Embryonic facial prominence (tissue), 1 donor: Measurements from ENCODE around the gene KCNT2.
"Not testable (repeated sequence)": the region's sequence is repeated elsewhere in the genome, so short reads cannot be mapped to it uniquely, and the experiment has no call there.

Source experiments
- DNase-seq: peaks from one replicate; pipeline ENCODE4 v3.0.0-alpha.2; 2016; ENCODE audit errors: extremely low spot score

KCNT2 gene

DNA sequence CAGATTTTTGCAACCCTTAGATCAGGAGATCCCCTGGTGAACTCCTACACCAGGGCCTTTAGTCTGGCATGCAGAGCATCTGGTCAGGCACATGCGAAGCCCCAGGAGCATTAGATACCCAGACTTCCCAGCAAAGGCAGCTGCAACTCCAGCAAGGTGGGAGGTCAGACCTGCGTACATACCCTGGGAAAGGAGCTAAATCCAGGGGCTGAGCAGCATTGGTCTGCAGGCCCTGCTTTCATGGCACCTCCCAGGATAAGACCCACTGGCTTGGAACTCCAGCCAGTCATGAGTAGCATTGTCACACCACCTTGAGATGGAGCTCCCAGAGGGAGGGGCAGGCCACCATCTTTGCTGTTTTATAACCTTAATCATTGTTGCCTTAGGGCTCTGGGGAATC, 92.3 kb downstream of the KCNT2 start:
- no peak for DNase-seq

DNA sequence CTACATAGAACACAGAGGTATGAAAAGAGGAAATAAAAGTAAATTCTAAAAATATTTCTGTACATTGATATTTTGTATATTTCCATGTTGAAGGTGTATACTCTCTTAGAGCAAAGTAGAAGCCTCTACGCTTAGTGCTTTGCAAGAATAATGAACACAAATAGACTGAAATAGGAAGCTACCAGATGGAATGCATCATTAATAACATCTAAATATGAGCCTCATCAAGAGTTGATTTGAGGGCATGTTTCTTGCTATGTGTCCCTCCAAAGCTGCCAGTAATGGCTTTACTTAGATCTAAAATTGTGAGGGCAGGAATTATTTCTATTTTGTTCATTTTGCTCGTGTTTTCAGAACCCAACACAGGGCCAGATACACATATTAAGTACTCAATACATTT, 94.4 kb downstream of the KCNT2 start:
- no peak for DNase-seq

DNA sequence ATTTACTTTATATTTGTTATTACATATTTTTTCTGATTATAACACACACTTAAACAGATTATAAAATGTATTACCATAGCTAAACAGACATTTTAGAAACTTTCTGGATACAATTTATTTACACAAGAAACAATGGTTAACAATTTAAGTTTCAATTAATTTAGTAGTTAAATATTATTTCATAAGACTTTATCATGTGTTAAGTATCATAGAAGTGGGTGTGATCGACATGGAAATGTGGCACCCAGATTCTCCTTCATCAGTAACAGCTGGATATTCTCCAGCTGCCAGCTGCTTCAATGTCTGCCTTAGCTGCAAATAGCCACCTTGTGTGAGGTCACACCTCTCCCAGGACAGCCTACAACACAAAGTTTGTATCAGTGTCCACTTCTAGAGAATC, 97.8 kb downstream of the KCNT2 start:
- no peak for DNase-seq

DNA sequence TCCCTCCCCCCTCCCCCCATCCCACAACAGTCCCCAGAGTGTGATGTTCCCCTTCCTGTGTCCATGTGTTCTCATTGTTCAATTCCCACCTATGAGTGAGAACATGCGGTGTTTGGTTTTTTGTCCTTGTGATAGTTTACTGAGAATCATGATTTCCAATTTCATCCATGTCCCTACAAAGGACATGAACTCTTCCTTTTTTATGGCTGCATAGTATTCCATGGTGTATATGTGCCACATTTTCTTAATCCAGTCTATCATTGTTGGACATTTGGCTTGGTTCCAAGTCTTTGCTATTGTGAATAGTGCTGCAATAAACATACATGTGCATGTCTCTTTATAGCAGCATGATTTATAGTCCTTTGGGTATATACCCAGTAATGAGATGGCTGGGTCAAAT, 104.0 kb downstream of the KCNT2 start:
- DNase-seq = not testable (repeated sequence)

DNA sequence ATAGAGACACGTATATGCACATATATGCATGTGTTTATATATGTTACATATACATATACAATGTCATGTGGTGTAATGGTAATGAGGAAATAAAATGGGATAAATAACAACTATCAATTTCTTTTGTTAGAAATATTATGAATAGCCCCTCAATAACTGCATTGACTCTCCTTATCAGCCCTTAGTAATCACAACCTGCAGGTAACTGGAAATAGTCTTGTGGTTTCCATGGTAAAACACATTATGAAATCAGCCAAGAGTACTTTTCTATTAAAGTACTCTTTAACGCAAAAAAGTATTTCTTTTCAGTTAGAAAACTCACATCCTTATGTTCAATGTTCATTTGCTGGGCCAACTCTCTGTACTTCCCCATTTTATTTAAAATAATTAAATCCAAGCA, 105.8 kb downstream of the KCNT2 start:
- no peak for DNase-seq

- DNase-seq = no peak
Observed at GRCh38 chr1:196501760-196502428, 106.3 kb downstream of the KCNT2 start.

- DNase-seq = no peak
Observed at GRCh38 chr1:196497817-196498216, 110.4 kb downstream of the KCNT2 start.

DNA sequence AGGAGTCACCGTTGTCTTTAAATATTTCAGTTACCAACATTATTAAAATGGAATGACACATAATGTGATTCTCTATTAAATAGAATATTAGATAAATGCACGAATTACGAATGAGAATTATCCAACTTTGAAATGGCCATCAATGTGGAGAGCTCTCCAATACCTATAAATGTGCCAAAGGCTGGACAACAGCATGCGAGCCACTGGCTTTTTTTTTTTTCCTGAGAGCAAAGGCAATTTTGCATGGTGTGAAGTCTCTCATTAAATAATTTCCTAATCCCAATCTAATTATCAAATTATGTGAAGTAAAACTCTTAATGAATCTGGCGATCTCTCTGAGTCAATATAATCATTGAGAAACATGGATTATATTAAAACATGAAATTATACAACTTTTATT, 113.5 kb downstream of the KCNT2 start:
- no peak for DNase-seq

GRCh38 chr1:196493881-196494280, 114.4 kb downstream of the KCNT2 start:
- no peak for DNase-seq

DNA sequence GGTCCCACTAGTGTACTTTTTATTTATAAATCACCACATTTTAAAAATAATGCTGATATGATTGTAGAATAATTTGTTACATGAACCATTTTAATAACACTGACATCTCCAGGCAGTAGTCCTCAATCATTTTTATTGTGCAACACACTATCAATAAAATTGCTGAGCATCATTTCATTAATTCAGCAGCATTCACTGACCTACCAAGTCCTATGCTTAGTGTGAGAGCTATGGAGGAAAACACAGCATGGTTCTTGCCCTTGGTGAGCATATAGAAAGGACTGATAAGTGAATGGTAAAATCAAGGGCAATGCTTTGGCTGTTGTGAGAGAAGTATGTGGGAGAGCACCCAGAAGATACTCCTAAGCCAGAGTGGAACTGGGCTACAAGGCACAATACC, 119.7 kb downstream of the KCNT2 start:
- DNase-seq = no peak

DNA sequence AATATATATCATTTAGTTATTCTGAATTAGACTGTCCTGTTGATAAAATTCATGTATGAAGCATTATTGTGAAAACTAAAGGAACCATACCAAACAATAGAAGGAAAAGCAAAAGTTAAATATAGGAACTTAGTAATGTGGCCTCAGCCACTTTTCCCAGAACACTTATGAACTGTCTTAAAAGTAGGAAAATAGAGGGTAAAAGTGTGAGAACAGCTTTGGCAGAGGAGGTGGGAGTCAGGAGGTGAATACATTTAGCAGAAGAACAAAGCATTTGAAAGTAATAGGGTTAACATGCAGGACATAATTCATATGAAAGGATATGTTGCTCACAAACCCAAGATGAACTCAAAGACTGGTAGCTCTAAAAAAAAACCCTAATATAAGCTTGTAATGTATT, 121.9 kb downstream of the KCNT2 start:
- DNase-seq = no peak

DNA sequence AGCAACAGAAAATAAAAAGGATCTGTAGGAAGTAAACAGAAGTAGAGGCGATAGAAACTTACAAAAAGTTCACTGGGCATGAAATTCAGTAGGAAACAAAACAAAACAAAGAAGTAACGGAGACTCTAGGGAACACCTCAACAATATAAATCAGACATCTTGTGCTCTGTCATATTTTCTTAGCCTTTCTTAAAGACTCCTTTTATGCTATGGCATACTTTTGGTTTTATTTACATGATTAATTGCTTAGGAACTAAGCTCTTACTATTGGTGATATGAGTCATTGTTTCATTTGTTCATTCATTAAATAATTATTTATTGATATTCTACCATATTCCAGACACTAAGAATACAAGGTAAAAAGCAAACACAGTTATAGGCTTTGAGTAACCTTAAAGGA, 126.6 kb downstream of the KCNT2 start:
- DNase-seq = no peak

DNA sequence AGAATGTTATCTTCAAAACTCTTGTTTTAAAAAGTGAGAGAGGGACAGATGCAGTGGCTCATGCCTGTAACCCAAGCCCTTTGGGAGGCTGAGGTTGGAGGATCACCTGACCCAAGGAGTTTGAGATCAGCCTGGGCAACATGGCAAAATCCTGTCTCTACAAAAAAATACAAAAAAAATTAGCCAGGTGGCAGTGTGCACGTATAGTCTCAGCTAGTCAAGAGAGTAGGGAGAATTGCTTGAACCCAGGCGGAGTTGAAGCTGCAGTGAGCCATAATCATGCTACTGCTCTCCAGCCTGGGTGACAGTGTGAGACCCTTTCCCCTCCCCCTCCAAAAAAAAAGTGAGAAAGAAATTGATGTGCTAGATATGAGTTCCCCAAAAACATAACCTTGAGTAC, 131.0 kb downstream of the KCNT2 start:
- DNase-seq = no peak

GRCh38 chr1:196467230-196467925, 140.9 kb downstream of the KCNT2 start:
- no peak for DNase-seq

DNA sequence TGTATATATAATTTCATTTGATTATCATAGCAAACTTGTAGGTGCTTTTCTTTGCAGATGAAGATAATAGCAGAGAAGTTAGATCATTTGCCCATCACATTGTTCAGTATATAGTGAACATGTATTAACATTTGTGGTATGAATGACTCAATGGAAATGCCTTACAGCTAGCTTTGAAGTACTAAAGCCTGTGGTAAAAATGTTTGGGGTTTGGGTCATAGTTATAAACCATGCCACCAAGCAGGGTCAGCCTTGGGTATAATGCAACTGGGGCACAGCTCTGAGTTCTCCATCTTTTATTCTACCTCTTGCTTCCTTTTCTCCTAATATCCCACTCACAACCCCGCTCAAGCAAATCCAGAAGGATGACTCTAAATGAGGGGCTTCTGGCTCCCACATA, 141.6 kb downstream of the KCNT2 start:
- DNase-seq = no peak

DNA sequence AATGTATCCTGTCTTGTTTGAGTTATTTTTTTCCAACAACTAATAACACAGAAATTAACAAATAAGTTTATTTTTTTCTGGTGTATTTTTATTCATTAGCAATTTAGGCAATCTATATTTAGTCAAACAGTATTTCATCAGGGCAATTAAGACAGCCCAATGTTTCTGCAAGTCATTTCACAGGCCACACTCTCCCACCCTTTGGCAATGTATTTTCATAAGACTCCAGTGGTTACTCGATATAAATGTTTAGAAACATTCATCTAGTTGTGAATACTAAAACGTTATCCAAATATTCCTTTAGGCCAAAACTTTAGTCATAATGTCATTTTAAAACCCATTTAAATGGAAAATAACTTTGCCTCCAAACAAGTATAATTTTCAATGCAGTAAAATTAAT, 142.1 kb downstream of the KCNT2 start:
- DNase-seq = no peak

DNA sequence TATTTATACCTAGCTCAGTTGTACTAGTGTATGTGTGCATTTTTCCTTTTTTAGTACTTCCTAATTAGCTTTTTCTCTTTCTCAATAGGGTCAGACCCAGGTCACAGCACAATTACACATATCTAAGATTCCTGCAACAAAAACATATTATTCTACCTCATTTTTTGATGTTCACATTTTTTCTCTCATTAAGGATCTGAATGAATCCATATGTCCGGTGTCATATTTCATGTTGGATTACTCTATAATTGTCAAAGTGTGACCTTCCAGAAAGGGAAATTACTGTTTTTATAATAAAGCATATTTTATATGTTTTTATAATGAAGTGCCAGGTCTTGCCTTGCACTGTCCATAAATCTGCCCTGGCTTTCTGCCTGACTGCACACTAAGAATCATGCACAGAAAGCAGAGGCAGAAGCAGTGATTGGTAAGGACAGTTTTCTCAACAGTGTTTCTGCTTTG, 143.7 kb downstream of the KCNT2 start:
- no peak for DNase-seq

GRCh38 chr1:196462086-196462485, 146.2 kb downstream of the KCNT2 start:
- no peak for DNase-seq

DNA sequence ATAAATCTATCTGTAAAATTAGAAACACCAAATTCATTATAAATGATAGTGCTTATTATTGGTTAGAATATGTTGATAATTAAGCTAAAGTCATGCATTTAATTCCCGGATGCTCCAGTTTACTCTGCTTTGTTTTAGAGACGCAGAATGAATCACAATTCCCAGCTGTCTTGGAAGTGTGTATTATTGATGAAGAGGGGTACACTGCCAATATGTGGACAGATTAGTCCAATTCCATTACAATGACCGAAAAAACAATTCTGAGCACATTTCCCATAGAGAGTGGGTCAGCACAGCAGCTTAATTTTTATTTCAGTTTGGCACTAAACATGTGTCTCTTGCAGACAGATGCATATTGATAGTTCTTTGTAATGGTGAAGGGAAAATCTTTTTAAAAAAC, 146.7 kb downstream of the KCNT2 start:
- DNase-seq = no peak

- DNase-seq = no peak
Observed at GRCh38 chr1:196459383-196459782, 148.9 kb downstream of the KCNT2 start.

GRCh38 chr1:196454792-196455191, 153.4 kb downstream of the KCNT2 start:
- DNase-seq = no peak

GRCh38 chr1:196451103-196451502, 157.1 kb downstream of the KCNT2 start:
- no peak for DNase-seq
